Myocyte (in vitro differentiated cells): ENCODE measurements around the gene ATP5F1A. TPM values are rescaled to one million over a fixed set of nuclear protein-coding genes. Genes with fewer than 3 reads are reported as not detected.
A peak's percentile ranks its signal among the peaks of the same experiment; 100 is the strongest.
"Not testable (repeated sequence)": the region's sequence is repeated elsewhere in the genome, so short reads cannot be mapped to it uniquely, and the experiment has no call there.

Experiments
- DNase-seq: peaks from one replicate; pipeline ENCODE4 v3.0.0-alpha.2; 2012; ENCODE audit warnings: low read depth
- polyA plus RNA-seq: library from polyadenylated mRNA; unstranded; fragments of >200 nt; gene quantifications from one replicate; pipeline ENCODE4 v1.2.1, GENCODE V29; 2012; ENCODE audit warnings: missing spikeins
- total RNA-seq: library from RNA; depleted of rRNA; stranded (reverse); fragments of >200 nt; gene quantifications from 2 replicates; pipeline ENCODE4 v1.2.3, GENCODE V29; 2014

Gene ATP5F1A
- total RNA-seq, result 918 and 1,000 TPM in 2 replicates
- 371 TPM for polyA plus RNA-seq

DNA sequence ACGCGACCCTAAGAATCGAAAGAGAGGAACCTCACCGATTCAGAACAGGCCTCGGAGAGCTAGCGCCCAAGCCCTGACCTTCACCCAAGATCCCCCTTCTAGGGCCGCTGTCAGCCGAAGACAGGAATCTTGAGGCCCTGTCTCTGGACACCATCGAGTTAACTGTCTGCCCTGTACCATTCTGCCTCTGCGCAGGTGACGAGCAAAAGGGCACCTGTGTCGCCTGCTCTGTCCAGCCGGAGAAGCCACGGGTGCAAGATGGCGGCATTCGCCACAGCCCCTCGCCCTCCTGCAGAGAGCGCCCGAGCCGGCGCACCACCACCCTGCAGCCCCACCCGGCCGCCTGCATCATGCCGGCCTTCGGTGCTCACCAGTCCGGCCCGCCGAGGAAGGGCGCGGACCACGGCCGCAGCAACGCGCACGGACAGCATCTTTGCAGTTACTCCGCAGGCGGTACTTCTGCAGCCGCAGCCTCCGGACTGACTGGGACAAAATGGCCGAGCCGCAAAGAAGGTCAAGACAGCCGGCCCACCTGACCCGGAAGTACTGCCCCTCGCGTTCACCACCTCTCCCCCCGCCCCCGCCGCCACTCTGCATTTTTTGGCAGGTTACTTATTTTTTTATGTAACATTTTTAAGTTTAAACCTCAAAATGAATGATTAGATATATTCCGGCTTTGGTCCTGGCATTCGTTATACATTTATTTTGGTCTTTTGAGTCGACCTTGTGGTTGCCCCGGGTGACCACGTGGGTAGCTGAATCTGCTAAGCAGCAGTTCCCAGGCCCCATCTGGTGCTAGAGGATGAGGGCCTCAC is at the start of gene ATP5F1A:
Gene ATP5F1A, minus strand, starts transcription at position 496 of the 815 bp plus-strand sequence. Its CDS starts 65 bp downstream, at position 431.
- DNase-seq, result peak; percentile 89

GRCh38 chr18:46141199-46141598 is 43.1 kb upstream of the ATP5F1A start:
- DNase-seq, result no peak

DNA sequence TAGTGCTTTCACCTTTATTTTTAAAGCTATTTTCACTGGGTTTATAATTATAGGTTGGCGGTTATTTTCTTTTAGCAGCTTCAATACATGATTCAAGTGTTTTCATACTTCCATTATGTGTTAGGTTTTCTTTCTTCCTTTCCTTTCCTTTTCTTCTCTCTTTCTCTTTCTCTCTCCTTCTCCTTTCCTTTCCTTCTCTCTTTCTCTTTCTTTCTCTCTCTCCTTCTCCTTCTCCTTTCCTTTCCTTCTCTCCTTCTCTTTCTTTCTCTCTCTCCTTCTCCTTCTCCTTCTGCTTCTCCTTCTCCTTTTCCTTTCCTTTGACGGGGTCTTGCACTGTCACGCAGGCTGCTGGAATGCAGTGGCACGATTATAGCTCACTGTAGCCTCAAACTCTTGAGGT is 42.1 kb upstream of the ATP5F1A start:
- DNase-seq, result no peak

- DNase-seq, result peak; percentile 91
These were observed 37.0 kb upstream of the ATP5F1A start for GRCh38 chr18:46134920-46135675.

- no peak for DNase-seq
These were observed 35.4 kb upstream of the ATP5F1A start for GRCh38 chr18:46133534-46133933.

GRCh38 chr18:46130549-46130948 is 32.5 kb upstream of the ATP5F1A start:
- DNase-seq, result not testable (repeated sequence)

GRCh38 chr18:46130061-46130460 is 32.0 kb upstream of the ATP5F1A start:
- DNase-seq, result no peak

GRCh38 chr18:46126625-46127024 is 28.5 kb upstream of the ATP5F1A start:
- not testable (repeated sequence) for DNase-seq

- DNase-seq, result no peak
These were observed 15.7 kb upstream of the ATP5F1A start for GRCh38 chr18:46113751-46114150.

DNA sequence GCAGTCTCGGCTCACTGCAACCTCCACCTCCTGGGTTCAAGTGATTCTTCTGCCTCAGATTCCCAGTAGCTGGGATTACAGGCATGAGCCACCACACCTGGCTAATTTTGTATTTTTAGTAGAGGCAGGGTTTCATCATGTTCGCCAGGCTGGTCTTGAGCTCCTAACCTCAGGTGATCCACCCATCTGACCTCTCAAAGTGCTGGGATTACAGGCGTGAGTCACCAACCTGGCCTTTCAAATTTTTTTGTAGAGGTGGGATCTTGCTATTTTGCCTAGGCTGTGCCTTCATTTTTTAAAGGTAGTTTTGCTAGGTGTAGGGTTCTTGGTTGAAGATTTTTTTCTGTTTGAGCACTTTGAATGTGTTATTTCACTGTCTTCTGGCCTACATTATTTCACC is 12.3 kb upstream of the ATP5F1A start:
- no peak for DNase-seq

- DNase-seq, result no peak
These were observed 11.3 kb upstream of the ATP5F1A start for GRCh38 chr18:46109386-46109785.

GRCh38 chr18:46104128-46104911 is 6.2 kb upstream of the ATP5F1A start, which contains the start of gene HAUS1:
HAUS1 (plus strand) TSS chr18:46104385; CDS start chr18:46104412, 27 bp downstream.
- DNase-seq, result peak; percentile 88

DNA sequence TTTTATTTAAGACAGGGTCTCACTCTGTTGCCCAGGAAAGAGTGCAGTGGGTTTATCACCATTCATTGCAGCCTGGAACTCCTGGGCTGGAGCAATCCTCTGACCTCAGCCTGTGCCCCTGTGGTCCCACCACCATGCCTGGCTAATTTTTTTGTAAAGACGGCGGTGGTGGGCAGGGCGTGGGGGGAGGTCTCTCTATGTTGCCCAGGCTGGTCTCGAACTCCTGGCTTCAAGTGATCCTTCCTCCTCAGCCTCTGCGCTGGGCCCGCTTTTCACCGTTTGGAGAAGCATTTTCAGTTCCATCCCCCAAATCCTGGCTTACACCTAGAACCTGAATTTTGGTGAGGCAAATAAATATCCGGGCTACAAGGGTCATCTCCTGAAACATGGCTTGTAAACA is 1.4 kb upstream of the ATP5F1A start:
- no peak for DNase-seq

GRCh38 chr18:46098616-46098933 is 479 bp upstream of the ATP5F1A start:
- DNase-seq, result no peak

- DNase-seq, result no peak
These were observed 680 bp downstream of the ATP5F1A start for GRCh38 chr18:46097431-46097800.

GRCh38 chr18:46096651-46097300 is 1.3 kb downstream of the ATP5F1A start:
- DNase-seq, result peak; percentile 13

DNA sequence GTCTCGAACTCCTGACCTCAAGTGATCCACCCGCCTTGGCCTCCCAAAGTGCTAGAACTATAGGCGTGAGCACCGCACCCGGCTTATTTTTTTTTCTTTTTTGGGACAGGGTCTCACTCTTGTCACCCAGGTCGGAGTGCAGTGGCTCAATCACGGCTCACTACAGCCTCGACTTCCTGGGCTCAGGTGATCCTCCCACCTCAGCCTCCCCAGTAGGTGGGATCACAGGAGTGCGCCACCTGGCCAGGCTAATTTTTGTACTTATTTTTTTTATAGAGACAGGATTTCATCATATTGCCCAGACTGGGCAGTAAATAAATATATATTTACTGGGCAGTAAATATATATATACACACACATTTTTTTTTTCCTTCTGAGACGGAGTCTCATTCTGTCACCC is 2.6 kb downstream of the ATP5F1A start:
- DNase-seq, result no peak

DNA sequence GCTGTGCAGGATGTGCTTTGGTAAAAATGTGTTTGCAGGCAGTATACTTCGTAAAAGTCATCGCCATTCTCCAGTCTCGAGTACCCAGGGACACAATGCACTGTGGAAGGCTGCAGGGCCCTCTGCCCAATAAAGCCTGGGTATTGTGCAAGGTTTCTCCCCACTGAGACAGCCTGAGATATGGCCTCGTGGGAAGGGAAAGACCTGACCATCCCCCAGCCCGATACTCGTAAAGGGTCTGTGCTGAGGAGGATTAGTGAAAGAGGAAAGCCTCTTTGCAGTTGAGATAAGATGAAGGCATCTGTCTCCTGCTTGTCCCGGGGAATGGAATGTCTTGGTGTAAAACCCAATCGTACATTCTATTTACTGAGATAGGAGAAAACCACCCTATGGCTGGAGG is 9.6 kb downstream of the ATP5F1A start:
- not testable (repeated sequence) for DNase-seq

- DNase-seq, result no peak
These were observed 13.7 kb downstream of the ATP5F1A start for GRCh38 chr18:46084431-46084830.

DNA sequence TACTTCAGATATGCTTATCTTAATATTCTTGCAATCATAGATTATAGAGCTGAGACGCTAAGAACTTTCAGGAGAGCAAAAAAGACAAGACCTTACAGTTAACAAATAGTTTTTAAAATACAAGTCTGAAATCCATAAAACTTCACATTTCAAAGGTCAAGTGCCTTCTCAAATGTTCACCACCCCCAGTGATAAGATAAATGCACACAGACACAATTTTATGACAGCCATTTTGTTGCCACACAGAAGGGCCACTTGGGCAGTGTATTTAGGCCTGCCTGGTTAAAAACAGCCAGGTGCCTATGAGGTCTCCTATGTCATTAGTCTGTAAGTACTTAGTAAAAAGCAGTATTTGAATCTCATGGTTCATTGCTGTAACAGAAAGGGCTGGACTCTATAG is 17.9 kb downstream of the ATP5F1A start:
- no peak for DNase-seq

DNA sequence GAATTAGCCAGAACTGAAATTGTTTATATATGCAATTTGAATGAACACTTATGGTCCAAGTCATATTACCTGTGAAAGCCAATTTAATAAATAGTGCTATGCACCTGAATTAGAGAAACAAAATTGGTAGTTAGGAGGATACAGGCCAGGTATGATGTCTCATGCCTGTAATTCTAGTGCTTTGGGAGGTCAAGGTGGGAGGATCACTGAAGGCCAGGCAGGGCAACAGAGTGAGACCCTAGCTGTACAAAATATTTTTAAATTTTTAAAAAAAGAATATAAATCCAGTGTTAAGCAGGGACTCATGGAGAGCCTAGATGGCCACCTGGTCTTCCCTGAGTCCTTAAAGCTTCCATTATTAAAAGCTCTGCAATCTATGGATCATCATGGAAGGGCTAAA is 18.8 kb downstream of the ATP5F1A start:
- DNase-seq, result no peak
